Activated gamma-delta T cell treated with anti-CD3 and anti-CD28 coated beads, Interleukin-2, amount 50 U/mL, for 16 hours (primary cell): ENCODE data around the gene ESPNL.

Experiments used
- DNase-seq: peaks from one replicate; pipeline ENCODE4 v3.0.0-alpha.2; 2020; ENCODE audit warnings: low read depth

ESPNL gene

DNA sequence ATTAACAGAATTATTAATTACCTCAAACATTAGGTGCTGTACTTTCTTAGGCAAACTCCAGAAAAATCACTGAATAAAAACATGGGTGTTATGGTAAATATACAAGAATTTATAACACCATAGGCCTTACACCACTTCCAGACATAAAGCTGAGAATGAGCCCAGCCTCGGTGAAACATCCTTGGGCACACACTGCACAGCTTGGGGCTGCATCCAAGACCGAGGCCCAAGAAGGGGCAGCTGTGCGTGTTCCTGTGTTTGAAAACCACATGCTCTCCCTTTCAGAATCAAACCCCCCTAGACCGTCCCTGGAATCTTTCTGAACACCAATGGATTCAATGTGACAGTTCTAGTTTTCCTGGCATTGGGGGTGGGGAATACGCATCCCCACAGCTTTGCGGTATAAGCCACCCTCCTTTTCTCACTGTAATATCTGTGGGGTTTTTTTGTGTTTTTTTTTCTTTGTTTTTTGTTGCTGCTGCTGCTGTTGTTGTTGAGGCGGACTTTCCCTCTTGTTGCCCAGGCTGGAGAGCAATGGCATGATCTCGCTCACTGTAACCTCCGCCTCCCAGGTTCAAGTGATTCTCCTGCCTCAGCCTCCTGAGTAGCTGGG, 71.5 kb downstream of the ESPNL start:
- DNase-seq: no peak

DNA sequence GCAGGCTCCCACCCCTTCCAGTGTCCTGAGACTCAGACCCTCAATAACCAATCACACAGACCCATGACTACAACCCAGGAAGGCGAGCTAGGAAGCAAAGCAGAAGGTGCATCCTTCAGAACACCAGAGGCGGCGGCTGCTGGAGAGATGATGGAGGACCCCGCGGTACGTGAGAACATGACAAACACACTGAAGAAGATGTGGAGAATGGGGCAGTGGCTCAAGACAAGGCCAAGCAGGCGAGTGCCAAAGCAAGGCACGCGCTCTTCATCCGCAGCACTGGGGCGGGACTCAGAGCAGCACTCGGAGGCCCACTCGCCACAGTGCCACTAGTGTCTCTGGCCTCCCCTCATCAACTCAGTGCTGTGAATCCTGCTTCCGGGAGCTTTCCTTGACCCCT, 72.3 kb downstream of the ESPNL start:
- no peak for DNase-seq

DNA sequence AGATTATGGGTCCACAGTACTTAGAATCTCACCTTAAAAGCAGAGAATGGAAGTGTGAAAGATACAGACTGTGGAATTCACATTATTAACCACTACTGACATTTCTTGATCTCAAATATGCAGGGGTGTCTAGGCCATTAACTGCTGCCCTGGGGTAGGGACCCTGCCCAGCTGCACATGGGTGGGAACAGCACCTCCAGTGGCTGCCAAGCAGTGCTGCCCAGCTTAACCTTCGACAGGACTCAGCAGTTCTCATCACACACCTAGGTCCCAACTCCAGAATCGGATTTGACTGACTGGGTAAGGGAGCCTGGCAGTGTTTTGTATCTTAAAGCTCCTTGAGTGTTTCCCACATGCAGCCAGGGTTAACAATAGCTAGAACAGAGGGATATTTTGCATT, 73.6 kb downstream of the ESPNL start:
- DNase-seq: no peak

DNA sequence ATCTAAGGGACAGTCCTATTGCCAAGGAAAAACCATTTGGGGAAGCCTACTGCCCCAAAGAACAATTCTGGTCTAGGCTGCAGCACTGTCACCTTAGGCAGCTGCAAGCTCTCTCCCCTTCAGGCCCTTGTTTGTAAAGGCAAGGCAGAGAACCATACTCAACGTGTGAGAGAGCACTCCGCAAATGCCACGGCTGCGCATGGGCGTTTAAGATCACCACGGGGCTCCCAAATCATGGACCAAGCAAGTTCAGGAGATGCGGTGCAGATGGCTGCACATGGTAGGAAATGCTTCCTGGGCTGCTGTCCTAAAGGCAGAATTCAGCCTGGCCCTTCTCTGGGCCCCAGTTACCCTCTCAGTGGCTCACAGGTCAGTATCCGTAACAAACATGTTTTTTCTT, 74.2 kb downstream of the ESPNL start:
- DNase-seq: no peak

DNA sequence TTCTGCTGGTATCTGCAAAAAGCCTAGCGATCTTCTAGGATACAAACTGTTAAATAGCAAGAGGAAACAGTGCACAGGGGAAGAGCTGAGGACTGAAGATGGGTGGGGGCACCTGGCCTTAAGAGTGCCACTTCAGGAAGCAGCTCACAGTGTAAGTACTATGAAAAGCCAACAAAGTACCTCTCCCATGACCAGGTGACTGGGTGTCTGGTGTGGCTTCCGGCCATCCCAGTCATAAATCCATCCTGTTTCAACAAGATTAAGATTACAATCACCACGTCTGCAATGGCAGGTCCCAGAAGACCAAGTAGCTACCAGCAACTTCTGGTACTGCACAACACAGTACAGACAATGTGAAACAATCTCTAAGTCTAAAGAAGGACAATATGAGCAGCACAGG, 74.6 kb downstream of the ESPNL start:
- DNase-seq: no peak

DNA sequence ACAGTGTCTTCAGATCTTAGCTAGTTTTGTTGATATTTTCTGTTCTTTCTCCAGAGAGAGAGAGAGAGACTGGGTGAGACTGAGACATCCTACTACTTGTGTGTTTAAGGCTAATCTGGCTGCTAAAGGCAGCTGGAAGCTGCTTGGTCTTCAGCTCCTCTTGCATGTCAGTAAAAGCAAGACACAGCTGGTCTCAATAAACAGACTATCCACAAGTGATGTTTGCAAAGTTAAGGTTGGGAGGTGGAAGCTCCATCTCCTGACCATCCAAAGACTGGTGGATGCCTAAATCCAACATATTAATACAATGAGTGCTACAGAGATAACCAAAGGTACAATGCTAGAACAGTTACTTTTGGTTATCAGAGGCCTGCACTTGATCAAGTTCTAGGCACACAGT, 76.5 kb downstream of the ESPNL start:
- no peak for DNase-seq

DNA sequence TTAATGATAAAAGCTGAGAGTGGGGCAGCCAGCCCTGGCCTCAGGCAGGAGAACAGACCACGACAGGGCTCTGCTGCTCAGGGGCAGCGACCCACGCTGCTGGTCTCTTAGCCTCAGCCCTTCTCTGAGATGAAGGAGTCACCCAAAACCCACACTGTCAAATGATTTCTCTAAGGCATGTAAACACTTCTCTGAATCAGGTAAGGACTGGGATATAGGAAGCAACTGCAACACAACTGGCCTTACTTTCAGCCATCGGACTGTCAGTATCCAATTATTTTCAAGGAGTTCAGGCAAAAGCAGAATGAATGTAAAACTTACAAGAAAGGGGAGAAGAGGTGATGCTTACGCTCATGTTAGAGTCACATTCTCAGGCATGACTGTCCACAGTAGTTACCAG, 80.4 kb downstream of the ESPNL start:
- DNase-seq: no peak

DNA sequence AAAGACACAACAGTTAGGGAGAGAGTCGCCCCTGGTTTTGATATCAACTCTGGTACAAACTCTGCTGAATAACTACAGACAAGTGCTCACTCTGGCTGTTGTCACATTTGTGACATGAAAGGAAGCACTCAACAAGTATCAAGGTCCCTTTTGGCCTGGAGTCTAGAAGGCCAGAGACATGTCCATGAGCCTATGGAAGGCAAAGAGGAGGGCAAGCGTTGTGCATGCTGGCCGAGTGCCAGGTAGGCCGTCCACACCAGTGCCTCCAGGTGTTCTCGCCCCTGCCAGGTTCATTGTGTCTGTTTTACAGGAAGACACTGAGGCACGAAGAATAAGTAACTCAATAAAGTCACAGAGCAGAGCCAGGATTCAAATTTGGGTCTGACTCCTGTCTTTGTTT, 82.2 kb downstream of the ESPNL start:
- DNase-seq: no peak
